HT1080 (cell line): ENCODE measurements around the gene HBZ. TPM values are rescaled to one million over a fixed set of nuclear protein-coding genes. Genes with fewer than 3 reads are reported as not detected.
"Not testable (repeated sequence)": the region's sequence is repeated elsewhere in the genome, so short reads cannot be mapped to it uniquely, and the experiment has no call there.

Source experiments
- DNase-seq: peaks from one replicate; pipeline ENCODE4 v3.0.0-alpha.2; 2015; ENCODE audit warnings: low read depth
- total RNA-seq: library from RNA; depleted of rRNA; stranded (reverse); fragments of >200 nt; shearing (Covaris generic); gene quantifications from 2 replicates; pipeline ENCODE4 v1.2.3, GENCODE V29; 2014

Gene HBZ
- total RNA-seq, 1 experiment from 2014 or later, result not detected

GRCh38 chr16:133716-134115, 18.7 kb upstream of the HBZ start:
- DNase-seq, result no peak

- no peak for DNase-seq
Observed at GRCh38 chr16:138049-138417, 14.4 kb upstream of the HBZ start.

- no peak for DNase-seq
Observed at GRCh38 chr16:140175-140857, 12.1 kb upstream of the HBZ start.

GRCh38 chr16:142405-142967, 10.0 kb upstream of the HBZ start:
- no peak for DNase-seq

GRCh38 chr16:143047-143446, 9.4 kb upstream of the HBZ start:
- DNase-seq, result no peak

- DNase-seq, result no peak
Observed at GRCh38 chr16:143456-143855, 9.0 kb upstream of the HBZ start.

GRCh38 chr16:144797-145252, 7.6 kb upstream of the HBZ start:
- DNase-seq, result no peak

- DNase-seq, result no peak
Observed at GRCh38 chr16:146646-147045, 5.8 kb upstream of the HBZ start.

GRCh38 chr16:149024-149660, 3.3 kb upstream of the HBZ start:
- DNase-seq, result no peak

GRCh38 chr16:153129-153521, 681 bp downstream of the HBZ start:
- DNase-seq, result not testable (repeated sequence)

- DNase-seq, result not testable (repeated sequence)
Observed at GRCh38 chr16:153550-154216, 1.2 kb downstream of the HBZ start.

GRCh38 chr16:154217-155030, 2.0 kb downstream of the HBZ start:
- no peak for DNase-seq

- DNase-seq, result no peak
Observed at GRCh38 chr16:155031-155398, 2.6 kb downstream of the HBZ start.

- DNase-seq, result no peak
Observed at GRCh38 chr16:159136-159849, 6.8 kb downstream of the HBZ start.

GRCh38 chr16:160242-160641, 7.8 kb downstream of the HBZ start:
- not testable (repeated sequence) for DNase-seq

- no peak for DNase-seq
Observed at GRCh38 chr16:160691-161190, 8.3 kb downstream of the HBZ start.

- DNase-seq, result no peak
Observed at GRCh38 chr16:162271-162991, 10.0 kb downstream of the HBZ start.

- not testable (repeated sequence) for DNase-seq
Observed at GRCh38 chr16:163139-163538, 10.7 kb downstream of the HBZ start.

- DNase-seq, result not testable (repeated sequence)
Observed at GRCh38 chr16:163696-164095, 11.3 kb downstream of the HBZ start.
